Measurements from ENCODE around the gene TAL2. TPM values are rescaled to one million over a fixed set of nuclear protein-coding genes. Genes with fewer than 3 reads are reported as not detected.

TAL2 gene
- total RNA-seq, 2 donors from 2014 or later, result not detected

GRCh38 chr9:105706156-105706555 is 43.9 kb downstream of the TAL2 start:
- Histone ChIP-seq H3K4me1 (no peaks in the 10 kb centered on the region), H3K36me3 (replicated peaks in 1 of 2; ENCODE audit: insufficient read depth in 1 of 2, low read depth in 2 of 2) (no peaks in the 10 kb centered on the region), H3K27me3 (no peaks in the 10 kb centered on the region), H3K27ac (no peak overlapping the region), H3K4me3 (no peak overlapping the region), H3K9me3 (no peaks in the 10 kb centered on the region)
- no peak for TF ChIP-seq POLR2A (IDR thresholded peaks at IDR 0.05)
- TF ChIP-seq, protein P1, sequence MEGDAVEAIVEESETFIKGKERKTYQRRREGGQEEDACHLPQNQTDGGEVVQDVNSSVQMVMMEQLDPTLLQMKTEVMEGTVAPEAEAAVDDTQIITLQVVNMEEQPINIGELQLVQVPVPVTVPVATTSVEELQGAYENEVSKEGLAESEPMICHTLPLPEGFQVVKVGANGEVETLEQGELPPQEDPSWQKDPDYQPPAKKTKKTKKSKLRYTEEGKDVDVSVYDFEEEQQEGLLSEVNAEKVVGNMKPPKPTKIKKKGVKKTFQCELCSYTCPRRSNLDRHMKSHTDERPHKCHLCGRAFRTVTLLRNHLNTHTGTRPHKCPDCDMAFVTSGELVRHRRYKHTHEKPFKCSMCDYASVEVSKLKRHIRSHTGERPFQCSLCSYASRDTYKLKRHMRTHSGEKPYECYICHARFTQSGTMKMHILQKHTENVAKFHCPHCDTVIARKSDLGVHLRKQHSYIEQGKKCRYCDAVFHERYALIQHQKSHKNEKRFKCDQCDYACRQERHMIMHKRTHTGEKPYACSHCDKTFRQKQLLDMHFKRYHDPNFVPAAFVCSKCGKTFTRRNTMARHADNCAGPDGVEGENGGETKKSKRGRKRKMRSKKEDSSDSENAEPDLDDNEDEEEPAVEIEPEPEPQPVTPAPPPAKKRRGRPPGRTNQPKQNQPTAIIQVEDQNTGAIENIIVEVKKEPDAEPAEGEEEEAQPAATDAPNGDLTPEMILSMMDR (IDR thresholded peaks at IDR 0.05), result no peak
- 97 to 98% methylated on average over 8 of the region's 8 CpGs for WGBS, 2 donors
- intact Hi-C loops (cut with DNase I), result no loop called here
- ATAC-seq, result no peak
- no peak for DNase-seq

- no peaks in the 10 kb centered on the region for H3K9me3 ChIP-seq
- no peaks in the 10 kb centered on the region for H3K36me3 ChIP-seq (replicated peaks in 1 of 2; ENCODE audit: insufficient read depth in 1 of 2, low read depth in 2 of 2)
- H3K4me1 ChIP-seq, result no peaks in the 10 kb centered on the region
- DNase-seq (no peak), ATAC-seq (no peak)
- no peak for TF ChIP-seq POLR2A (IDR thresholded peaks at IDR 0.05)
- TF ChIP-seq, protein P1 (IDR thresholded peaks at IDR 0.05), result no peak
- H3K27ac ChIP-seq, result no peak overlapping the region
- WGBS, 2 donors, result 75 to 85% methylated on average over 3 of the region's 3 CpGs
- no peaks in the 10 kb centered on the region for H3K27me3 ChIP-seq
- intact Hi-C loops (cut with DNase I), result no loop called here
- no peak overlapping the region for H3K4me3 ChIP-seq
Measured at GRCh38 chr9:105708405-105708804, 46.1 kb downstream of the TAL2 start.

GRCh38 chr9:105710638-105711037 is 48.4 kb downstream of the TAL2 start:
- no peak overlapping the region for H3K27ac ChIP-seq
- no peak for ATAC-seq
- WGBS, 2 donors, result 89 to 92% methylated on average over 11 to 13 of the region's 13 CpGs
- intact Hi-C loops (cut with DNase I), result no loop called here
- no peaks in the 10 kb centered on the region for H3K4me1 ChIP-seq
- TF ChIP-seq POLR2A (IDR thresholded peaks at IDR 0.05), result no peak
- TF ChIP-seq, protein P1 (IDR thresholded peaks at IDR 0.05), result no peak
- no peak for DNase-seq
- H3K27me3 ChIP-seq, result no peaks in the 10 kb centered on the region
- no peak overlapping the region for H3K4me3 ChIP-seq
- no peaks in the 10 kb centered on the region for H3K36me3 ChIP-seq (replicated peaks in 1 of 2; ENCODE audit: insufficient read depth in 1 of 2, low read depth in 2 of 2)
- H3K9me3 ChIP-seq, result no peaks in the 10 kb centered on the region

- Histone ChIP-seq H3K27me3 (no peaks in the 10 kb centered on the region), H3K27ac (no peak overlapping the region), H3K4me3 (no peak overlapping the region), H3K4me1 (no peaks in the 10 kb centered on the region), H3K9me3 (no peaks in the 10 kb centered on the region), H3K36me3 (replicated peaks in 1 of 2; ENCODE audit: insufficient read depth in 1 of 2, low read depth in 2 of 2) (no peaks in the 10 kb centered on the region)
- ATAC-seq (no peak), DNase-seq (no peak)
- intact Hi-C loops (cut with DNase I), result no loop called here
- WGBS, 2 donors, result 77 to 78% methylated on average over 7 of the region's 7 CpGs
- no peak for TF ChIP-seq POLR2A (IDR thresholded peaks at IDR 0.05)
- TF ChIP-seq, protein P1 (IDR thresholded peaks at IDR 0.05), result no peak
Measured at GRCh38 chr9:105711867-105712266, 49.6 kb downstream of the TAL2 start.

- intact Hi-C loops (cut with DNase I), result no loop called here
- 31 to 55% methylated on average over 1 of the region's 1 CpG for WGBS, 2 donors
Measured at GRCh38 chr9:105712297-105712696, 50.0 kb downstream of the TAL2 start.

More at GRCh38 chr9:105712297-105712696, 50.0 kb downstream of the TAL2 start:
- H3K9me3 ChIP-seq, result no peaks in the 10 kb centered on the region
- H3K27me3 ChIP-seq, result no peaks in the 10 kb centered on the region
- no peak for TF ChIP-seq POLR2A (IDR thresholded peaks at IDR 0.05)
- TF ChIP-seq, protein P1 (IDR thresholded peaks at IDR 0.05), result no peak
- no peaks in the 10 kb centered on the region for H3K4me1 ChIP-seq
- H3K4me3 ChIP-seq, result no peak overlapping the region
- ATAC-seq, result no peak
- no peaks in the 10 kb centered on the region for H3K36me3 ChIP-seq (replicated peaks in 1 of 2; ENCODE audit: insufficient read depth in 1 of 2, low read depth in 2 of 2)
- H3K27ac ChIP-seq, result no peak overlapping the region
- no peak for DNase-seq
